GM18502 (cell line): ENCODE measurements around the gene MT1B.
A peak's percentile ranks its signal among the peaks of the same experiment; 100 is the strongest.

Experiments
- ATAC-seq: cut with Tn5 transposase; IDR thresholded peaks from one replicate; pipeline ENCODE4 v1.9.1; 2021; ENCODE audit warnings: mild to moderate bottlenecking; ENCODE audit not compliant: unreplicated experiment, poor library complexity

The MT1B gene

DNA sequence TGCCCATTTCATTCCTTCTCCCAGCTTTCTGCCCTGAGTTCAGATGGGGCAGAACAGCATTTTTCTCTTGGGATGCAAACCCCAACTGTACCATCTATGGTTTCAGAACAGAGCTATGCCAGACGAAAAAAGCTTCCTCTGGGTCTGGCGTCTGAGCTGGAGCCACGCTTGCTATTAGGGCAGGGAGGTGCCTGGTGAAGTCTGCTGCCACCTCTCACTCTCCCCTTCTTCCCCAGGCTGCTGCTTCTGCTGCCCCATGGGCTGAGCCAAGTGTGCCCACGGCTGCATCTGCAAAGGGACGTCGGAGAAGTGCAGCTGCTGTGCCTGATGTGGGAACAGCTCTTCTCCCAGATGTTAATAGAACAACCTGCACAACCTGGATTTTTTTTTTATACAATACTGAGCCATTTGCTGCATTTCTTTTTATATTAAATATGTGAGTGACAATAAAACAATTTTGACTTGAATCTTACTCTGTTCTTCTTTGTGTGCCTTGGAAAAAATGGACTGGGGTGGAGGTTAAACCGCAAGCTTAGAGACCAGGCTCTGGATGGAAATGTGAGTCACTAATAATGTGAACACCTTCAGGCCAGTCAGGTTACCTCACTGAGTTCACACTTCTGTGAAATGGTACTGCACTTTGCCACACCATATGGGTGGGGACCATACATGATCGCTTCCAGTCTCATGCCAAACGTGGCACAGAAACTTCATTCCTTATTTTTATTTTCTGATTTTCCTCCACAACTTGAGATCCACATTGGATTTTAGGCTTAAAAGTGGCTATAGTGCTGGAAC lies 14.9 kb upstream of the MT1B start:
- ATAC-seq = no peak

DNA sequence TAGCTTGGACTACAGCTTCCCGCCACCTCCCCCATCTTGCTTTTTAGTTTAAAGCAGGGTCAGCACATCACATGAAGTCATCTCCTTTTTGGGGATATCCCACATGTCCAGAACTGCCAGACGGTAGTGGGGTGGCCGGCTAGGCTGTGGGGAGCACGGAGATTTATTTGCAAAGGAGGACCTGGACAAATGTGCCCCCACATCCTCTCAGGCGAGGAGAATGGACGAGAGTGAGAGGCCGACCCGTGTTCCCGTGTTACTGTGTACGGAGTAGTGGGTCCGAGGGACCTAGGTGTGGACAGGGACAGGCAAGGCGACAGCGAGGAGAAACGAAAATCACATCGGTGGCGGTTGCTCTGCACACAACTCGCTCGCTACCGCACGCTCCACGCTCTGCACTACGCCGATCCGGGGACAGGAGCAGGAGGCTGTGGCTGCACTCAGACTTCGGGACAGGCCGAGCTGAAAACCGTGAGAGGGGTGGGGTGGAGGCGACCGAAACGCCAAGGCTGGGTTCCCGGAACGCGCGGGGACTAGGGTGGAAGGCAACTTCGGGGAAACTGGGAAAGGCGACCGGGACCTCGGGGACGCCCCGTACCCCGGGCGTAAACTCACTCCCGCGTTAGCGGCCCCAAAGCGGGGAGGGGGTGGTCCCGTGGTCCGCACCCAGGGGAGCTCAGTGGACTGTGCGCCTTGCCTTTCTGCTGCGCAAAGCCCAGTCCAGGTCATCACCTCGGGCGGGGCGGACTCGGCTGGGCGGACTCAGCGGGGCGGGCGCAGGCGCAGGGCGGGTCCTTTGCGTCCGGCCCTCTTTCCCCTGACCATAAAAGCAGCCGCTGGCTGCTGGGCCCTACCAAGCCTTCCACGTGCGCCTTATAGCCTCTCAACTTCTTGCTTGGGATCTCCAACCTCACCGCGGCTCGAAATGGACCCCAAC lies 13.6 kb upstream of the MT1B start, which contains the start of gene MT1A:
MT1A (plus strand) TSS at position 853 of the 937 bp plus-strand sequence; CDS start at position 926, 73 bp downstream.
- ATAC-seq = no peak

DNA sequence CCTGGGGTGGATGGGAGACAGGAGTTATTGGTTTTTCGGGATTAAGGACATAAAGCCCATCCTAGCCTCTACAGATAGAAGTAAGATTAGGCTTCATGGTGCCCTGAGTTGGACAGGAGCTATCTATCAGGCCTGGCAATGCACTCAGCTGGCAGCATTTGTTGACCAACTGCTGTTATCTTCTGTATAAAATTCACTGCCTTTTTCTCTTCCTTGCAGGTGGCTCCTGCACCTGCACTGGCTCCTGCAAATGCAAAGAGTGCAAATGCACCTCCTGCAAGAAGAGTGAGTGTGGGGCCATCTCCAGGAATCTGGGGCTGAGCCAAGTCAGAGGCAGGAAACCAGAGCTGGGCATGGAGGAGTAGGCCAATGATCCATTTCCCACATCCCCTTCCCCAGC lies 12.6 kb upstream of the MT1B start:
- ATAC-seq = no peak

DNA sequence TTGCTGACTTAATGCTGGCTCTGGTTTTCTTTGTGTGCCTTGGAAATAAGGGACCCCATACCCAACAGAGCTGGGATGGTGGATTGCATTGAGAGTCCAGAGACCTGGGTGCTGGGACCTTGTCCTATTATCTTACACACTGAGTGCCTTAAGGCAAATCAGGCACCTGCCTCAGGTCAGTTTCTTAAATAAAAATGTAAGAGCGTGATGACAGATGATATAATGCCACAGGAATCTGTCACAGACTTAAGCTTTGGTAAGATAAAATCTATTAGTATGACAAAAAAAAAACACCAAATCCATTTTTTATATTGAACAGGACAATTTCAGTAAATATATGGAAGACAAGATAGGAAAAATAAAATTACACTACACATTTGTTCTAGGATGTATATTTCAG lies 11.6 kb upstream of the MT1B start:
- ATAC-seq = no peak

DNA sequence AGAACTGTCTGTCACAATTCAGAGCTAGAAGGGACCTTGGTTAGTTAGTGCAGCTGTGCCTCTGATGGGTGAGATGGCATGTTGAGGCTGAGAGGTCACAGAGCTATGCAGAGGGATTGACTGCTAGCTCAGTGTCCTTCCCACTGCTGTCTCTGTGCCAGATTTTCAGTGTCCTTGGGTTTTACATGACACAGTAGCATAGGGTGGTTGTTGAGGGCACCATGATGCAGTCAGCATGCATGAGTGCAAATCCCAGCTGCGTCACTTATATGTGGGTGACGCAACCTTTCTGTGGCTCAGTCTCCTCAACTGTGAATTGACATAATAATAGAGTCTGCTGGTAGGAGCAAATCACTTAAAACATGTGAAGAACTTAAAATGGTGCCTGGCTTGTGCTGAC lies 10.5 kb upstream of the MT1B start:
- ATAC-seq = no peak

DNA sequence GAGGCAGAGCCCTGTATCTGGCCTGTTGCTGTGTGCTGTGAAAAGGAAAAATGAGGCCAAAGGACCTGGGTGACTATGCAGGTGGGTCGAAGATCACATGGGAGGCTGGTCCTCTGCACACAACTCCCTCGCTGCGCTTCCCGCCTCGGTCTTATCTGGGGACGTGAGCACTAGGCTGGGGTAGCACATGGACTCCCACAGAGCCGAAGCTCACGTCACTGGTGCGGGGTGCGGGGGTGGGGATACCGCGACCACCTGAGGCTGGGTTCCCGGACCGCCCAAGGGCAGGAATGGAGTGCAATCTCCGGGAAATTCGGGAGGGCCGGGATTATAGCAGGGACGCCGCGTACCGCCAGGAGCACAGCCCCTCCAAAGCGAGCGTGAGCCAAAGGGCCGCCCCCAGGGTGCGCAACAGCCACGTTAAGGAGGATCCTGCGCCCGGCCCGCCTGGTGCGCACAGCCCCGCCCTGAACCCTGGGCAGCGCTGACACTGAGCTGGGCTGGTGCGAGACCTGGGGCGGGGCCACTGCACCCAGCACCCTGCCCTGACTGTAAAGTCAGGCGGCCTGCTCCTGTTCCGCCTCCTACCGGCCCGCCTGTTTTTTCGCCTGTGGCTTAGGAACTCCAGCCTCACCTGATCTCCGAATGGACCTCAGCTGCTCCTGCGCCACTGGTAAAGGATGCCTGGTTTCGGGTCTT lies 8.5 kb upstream of the MT1B start:
- peak; percentile 64 for ATAC-seq

DNA sequence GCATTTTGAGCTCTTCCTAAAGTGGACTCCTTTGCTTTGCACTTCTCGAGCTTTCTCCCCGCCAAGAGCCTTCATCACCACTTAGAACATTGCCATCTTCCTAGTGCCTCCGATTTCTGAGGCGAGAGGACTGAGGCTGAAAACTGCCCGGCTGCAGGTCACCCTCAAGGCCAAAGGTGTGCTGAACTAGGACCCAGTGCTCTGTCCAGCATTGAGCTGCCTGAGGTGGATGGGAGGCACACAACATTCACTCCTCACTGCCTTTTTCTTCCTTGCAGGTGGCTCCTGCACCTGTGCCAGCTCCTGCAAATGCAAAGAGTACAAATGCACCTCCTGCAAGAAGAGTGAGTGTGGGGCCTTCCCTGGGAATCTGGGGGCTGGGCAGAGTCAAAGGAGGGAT lies 7.9 kb upstream of the MT1B start:
- ATAC-seq = no peak

DNA sequence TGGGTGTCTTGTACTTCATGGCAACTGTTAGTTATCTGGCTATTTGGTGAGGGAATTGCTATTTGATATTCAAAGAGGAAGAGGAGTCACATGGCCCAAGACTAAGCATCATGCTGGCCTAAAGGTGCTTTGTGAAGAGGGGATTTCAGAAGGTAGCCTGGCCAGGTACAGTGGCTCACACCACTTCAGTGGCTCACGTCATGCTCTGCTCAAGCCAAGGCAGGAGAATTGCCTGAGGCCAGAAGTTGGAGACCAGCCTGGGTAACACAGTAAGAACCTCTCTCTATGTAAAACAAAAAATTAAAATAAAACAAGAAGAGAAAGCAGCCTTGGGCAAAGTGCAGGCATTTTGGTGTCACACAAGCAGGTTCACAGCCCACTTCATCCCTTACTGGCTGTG lies 6.4 kb upstream of the MT1B start:
- ATAC-seq = no peak

DNA sequence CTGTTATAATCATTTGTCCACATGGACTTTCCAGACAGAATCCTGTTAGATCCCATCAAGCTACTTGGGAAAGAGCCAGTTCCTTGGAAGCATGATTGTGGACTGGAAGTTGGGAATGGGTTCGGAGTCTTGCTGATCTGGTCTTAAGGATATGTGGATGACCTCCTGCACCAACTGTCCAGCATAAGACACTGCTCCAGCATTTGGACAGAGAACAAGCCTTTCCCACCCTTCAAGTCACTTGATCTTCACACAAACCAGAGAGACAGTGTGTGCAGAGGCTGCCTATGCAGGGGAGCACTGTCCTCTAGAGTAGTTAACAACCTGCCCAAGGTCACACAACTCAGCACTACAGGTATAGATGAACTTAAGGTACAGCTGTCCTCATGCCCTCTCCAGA lies 5.8 kb upstream of the MT1B start:
- no peak for ATAC-seq

DNA sequence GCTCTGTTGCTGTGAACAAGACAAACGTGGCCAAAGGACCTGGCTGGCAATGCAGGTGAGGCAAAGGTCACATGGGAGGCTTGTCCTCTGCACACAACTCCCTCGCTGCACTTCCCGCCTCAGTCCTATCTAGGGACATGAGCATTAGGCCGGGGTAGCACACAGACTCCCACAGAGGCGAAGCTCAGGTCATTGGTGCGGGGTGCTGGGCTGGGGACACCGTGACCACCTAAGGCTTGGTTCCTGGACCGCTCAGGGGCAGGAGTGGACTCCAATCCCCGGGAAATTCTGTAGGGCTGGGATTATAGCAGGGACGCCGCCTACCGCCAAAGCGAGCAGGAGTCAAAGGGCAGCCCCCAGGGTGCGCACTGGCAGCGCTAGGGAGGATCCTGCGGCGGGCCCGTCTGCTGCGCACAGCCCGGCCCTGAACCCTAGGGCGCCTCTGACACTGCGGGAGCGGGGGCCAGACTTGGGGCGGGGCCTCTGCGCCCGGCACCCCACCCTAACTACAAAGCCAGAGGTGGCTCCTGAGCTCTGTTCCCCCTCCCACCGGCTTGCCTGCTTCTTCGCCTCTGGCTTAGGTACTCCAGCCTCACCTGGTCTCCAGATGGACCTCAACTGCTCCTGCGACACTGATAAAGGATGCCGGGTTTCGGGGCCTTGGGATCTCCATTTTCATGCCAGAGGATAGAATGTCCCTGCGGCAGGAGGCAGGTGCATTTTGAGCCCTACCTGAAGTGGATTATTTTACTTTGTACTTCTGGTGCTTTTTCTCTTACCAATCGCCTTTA lies 3.9 kb upstream of the MT1B start:
- no peak for ATAC-seq

DNA sequence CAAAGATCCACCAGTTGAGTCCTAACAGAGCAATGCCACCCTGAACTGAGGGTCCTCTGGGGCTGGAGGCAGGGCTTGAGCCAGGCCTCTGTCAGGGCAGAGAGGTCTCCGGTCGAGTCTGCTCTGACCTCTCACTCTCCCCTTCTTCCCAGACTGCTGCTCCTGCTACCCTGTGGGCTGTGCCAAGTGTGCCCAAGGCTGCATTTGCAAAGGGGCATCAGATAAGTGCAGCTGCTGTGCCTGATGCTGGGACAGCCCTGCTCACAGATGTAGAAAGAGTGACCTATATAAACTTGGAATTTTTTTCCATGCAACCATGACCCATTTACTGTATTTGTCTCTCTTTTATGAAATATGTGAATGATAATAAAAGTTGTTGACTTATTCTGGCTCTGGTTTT lies 2.4 kb upstream of the MT1B start:
- no peak for ATAC-seq

DNA sequence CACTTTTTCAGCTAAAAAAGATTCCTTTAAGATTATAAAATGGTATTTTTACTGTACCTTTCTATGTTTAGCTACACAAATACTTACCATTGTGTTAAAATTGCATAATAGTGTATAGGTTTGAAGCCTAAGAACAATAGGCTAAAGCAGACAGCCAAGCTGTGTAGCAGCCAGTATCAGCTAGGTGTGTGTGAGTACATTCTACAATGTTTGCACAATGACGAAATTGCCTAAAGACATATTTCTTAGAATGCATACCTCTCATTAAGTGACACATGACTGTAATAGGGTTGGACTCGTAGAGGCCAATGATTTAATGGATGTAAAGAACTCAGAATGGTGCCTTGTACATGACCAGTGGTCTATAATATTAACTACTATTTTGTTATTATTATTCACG lies 1.9 kb upstream of the MT1B start:
- no peak for ATAC-seq

DNA sequence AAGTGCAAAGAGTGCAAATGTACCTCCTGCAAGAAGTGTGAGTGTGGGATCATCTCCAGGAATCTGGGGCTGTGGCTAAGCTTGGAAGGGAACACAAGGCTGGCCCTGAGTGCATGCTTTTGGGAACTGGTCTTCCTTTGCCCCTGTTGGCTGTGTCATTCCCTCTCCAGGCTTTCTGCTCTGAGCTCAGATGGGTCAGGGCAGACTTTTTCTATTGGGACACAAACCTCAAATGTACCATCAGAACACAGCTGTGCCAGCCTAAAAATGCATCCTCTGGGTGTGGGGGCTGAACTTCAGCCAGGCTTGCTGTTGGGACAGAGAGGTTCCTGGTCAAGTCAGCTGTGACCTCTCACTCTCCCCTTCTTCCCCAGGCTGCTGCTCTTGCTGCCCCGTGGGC lies 914 bp downstream of the MT1B start:
- ATAC-seq = no peak

DNA sequence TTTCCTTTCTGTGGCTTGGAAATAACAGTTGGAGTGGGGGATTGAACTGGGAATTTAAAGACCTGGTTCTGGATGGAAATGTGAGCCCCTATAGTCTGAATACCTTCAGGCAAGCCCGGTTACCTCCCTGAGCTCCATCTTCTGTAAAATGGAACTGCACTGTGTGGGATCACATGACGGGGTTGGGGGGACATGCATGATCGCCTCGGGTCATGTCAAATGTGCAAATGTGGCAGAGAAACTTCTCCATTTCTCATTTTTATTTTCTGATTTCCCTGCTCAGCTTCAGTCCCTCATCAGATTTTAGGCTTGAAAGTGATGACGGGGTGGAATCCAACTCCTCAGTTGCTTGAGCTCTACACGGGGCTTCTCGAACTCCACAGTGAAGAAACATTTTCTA lies 1.5 kb downstream of the MT1B start:
- no peak for ATAC-seq

DNA sequence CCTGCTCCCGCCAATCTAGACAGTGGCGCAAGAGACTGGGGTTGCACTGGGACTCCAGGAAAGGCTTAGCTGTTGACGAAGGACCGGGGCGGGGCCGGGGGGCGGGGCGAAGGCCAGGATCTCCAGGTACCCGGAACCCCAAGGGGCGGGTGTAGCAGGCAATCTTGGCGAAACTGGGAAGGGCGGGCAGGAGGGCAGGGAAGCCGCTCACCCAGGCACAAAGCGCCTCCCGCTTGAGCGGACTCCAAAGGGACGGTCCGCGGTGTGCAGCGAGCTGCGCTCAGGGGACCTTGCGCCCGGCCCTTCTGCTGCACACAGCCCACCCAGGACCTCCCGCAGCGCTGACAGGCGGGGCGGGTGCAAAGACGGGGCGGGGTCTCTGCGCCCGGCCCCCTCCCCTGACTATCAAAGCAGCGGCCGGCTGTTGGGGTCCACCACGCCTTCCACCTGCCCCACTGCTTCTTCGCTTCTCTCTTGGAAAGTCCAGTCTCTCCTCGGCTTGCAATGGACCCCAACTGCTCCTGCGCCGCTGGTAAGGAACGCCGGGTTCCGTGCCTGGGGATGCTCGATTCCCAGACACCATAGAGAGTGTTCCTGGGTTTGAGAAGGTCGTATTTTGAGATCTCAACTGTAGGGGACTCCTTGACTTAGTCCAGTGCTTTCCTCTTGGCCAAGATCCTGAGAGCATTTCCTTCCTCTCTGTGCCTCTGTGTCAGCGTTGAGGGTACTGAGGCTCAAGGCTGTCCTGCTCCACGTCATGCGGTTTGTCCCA lies 6.1 kb downstream of the MT1B start, which contains the start of gene MT1F:
MT1F (plus strand) TSS at position 405 of the 772 bp plus-strand sequence; CDS start at position 505, 100 bp downstream.
- ATAC-seq = no peak

DNA sequence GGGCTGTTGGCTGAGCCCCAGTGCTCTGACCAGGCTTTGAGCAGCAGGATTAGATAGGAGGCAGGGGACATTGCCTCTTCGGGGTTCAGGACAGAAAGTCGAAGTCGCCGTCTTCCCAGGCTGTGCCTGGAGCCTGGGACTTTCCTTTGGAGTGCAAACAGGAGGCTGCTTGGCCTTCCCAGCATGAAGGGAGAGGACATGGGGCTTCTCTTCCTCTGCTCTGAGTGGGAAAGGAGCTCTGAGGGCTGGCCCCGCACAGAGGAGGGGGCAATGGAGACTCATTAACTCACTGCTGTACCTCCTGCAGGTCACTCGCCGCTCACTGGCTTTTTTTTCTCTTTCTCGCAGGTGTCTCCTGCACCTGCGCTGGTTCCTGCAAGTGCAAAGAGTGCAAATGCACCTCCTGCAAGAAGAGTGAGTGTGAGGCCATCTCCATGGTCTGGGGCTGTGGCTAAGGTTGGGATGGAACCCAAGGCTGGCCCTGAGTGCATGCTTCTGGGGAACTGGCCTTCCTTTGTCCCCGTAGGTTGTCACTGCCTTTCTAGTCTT lies 6.7 kb downstream of the MT1B start:
- no peak for ATAC-seq

DNA sequence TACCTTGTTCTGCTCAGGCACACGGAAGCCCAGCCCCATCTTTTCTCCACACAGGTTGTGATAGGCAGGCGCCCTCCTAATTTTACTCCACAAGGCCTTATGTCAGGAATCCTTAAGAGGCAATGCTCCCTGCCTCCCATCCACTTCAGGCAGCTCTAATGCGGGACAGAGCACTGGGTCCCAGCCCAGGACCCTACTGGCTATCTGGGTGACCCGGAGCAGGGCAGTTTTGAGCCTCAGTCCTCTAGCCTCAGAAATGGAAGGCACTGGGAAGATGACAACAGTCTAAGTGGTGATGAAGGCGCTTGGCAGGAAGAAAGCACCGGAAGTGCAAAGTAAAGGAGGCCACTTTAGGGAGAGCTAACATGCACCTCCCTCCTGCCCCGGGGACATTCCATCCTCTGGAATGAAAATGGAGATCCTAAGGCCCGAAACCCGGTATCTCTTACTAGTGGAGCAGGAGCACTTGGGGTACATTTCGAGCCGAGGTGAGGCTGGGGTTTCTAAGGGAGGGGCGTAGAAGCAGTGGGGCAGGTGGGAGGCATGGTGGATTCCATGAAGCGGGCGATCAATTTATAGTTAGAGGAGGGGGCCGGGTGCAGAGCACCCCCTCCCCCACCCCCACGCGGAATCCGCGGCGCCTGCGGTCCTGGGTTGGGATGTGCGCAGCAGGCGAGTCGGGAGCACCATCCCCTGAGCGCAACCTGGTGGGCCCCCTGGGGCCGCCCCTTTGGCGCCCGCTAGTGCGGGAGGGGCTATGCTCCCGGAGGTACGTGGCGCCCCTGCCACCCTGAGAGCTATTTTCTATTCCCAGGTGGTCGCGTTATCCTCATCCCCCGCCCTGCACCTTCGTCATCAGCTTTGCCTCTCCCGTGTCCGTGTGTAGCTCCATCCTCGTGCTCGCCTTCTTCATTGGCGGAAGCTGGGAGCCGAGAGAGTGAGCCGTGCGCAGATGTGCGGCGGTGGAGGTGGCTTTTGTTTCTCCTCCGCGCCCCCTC lies 11.0 kb downstream of the MT1B start:
- ATAC-seq = no peak

DNA sequence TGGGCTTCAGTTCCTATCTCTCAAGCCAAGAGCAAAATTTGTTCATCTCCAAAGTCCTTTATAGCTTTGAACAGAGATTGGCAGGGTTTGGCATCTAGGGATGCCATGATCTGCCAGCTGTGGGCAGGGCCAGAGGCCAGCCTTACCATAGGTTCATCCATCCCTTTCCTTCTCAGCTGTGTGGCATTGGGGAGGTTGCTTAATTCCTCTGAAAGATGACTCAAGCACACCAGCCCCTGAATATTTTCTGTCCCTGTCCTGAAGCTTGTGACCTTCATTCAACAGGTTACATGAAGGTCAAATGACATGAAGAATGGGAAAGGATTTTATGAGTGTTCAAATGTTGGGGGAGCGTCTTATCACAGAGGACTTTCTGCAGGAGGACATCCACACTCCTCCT lies 12.8 kb downstream of the MT1B start:
- ATAC-seq = no peak
